GM12878 (cell line): ENCODE data around the gene CNKSR3. TPM values are rescaled to one million over a fixed set of nuclear protein-coding genes. Genes with fewer than 3 reads are reported as not detected.

Experiments used
- ATAC-seq: fragments of 200-7000 bp; cut with Tn5 transposase; 3 replicates; pipeline ENCODE4 v1.9.1; 2020; ENCODE audit warnings: mild to moderate bottlenecking, moderate library complexity
- BruUV-seq: library from RNA; stranded (reverse); fragments of 400-500 nt; replicated peaks from 2 replicates; lab custom pipeline; 2021; lab: Mats Ljungman, UMichigan
- CTCF ChIA-PET: fragments of 300-600 bp; sonication (Branson Sonifier 250); formaldehyde crosslinking; extraction: SDS; loops from one replicate; lab custom pipeline; 2021; ENCODE audit warnings: inconsistent platforms; lab: Yijun Ruan, JAX
- POLR2A ChIA-PET: fragments of 350-600 bp; formaldehyde crosslinking; extraction: SDS; loops from one replicate; lab custom pipeline; 2021; ENCODE audit warnings: inconsistent platforms; lab: Charles Lee
- RAD21 ChIA-PET: fragments of 300-600 bp; sonication (Branson Sonifier 250); formaldehyde crosslinking; loops from one replicate; lab custom pipeline; 2023; ENCODE audit warnings: antibody characterized with exemption; ENCODE audit not compliant: unreplicated experiment; lab: Charles Lee
- SMC1A ChIA-PET: fragments of 300-600 bp; sonication (Branson Sonifier 250); formaldehyde crosslinking; loops from one replicate; lab custom pipeline; 2023; ENCODE audit not compliant: unreplicated experiment, uncharacterized antibody; lab: Charles Lee
- DNase-seq: peaks from one replicate; pipeline ENCODE4 v3.0.0-alpha.2; 2011; ENCODE audit warnings: low read depth, low spot score
- FAIRE-seq: peaks from 3 replicates; lab custom pipeline; 2011; peaks lifted over from hg19 to GRCh38; lab: Jason Lieb, UNC
- H2AFZ ChIP-seq: 2 replicates; pipeline ENCODE4 v1.6.0; 2011; ENCODE audit warnings: low read depth, low read length, control low read depth; ENCODE audit not compliant: control insufficient read depth
- H3K27ac ChIP-seq: 2 replicates; pipeline ENCODE4 v1.5.1; 2011; ENCODE audit warnings: control low read depth; ENCODE audit not compliant: control insufficient read depth, insufficient read depth
- H3K27me3 ChIP-seq, 2 experiments: replicated peaks in 1 of 2; 2 replicates each; pipeline versions ENCODE4 v1.6.0 to v1.6.1; 2011; ENCODE audit warnings: low read length in 1 of 2; ENCODE audit not compliant: control insufficient read depth in 2 of 2, insufficient read depth in 2 of 2
- H3K36me3 ChIP-seq, 2 experiments: 2 replicates each; pipeline ENCODE4 v1.5.1; 2011; ENCODE audit warnings: low read length in 1 of 2; ENCODE audit not compliant: control insufficient read depth in 2 of 2, insufficient read depth in 2 of 2
- H3K4me1 ChIP-seq: 2 replicates; pipeline ENCODE4 v1.6.1; 2011; ENCODE audit warnings: mild to moderate bottlenecking, low read length, moderate library complexity, mixed read lengths; ENCODE audit not compliant: control insufficient read depth, insufficient read depth
- H3K4me2 ChIP-seq: 2 replicates; pipeline ENCODE4 v1.6.0; 2011; ENCODE audit warnings: control low read depth; ENCODE audit not compliant: control insufficient read depth, insufficient read depth
- H3K4me3 ChIP-seq: fragments of 200-600 bp; sonication (generic); 2 replicates; pipeline ENCODE4 v1.5.1; 2016
- H3K79me2 ChIP-seq: 2 replicates; pipeline ENCODE4 v1.6.0; 2011; ENCODE audit warnings: low read length; ENCODE audit not compliant: control insufficient read depth, insufficient read depth
- H3K9ac ChIP-seq: 2 replicates; pipeline ENCODE4 v1.8.0; 2011; ENCODE audit warnings: low read length, control low read depth, mixed read lengths; ENCODE audit not compliant: control insufficient read depth, insufficient read depth
- H3K9me3 ChIP-seq: replicated peaks from 3 replicates; pipeline ENCODE4 v1.5.1; 2011; ENCODE audit warnings: mild to moderate bottlenecking, low read length; ENCODE audit not compliant: control insufficient read depth, insufficient read depth
- H4K20me1 ChIP-seq: 2 replicates; pipeline ENCODE4 v1.6.0; 2011; ENCODE audit not compliant: control insufficient read depth, insufficient read depth
- ATF3 ChIP-seq: IDR thresholded peaks from 2 replicates; pipeline ENCODE4 v1.6.1; 2011; ENCODE audit warnings: low read depth, mild to moderate bottlenecking, low read length, moderate library complexity, borderline replicate concordance; ENCODE audit errors: extremely low read depth
- CEBPB ChIP-seq, 2 experiments: fragments of 150-350 bp in 1 of 2; IDR thresholded peaks; 2 replicates each; pipeline ENCODE4 v1.6.1; 2012 to 2014; ENCODE audit warnings: low read depth in 2 of 2, low read length in 2 of 2, borderline replicate concordance in 1 of 2, inconsistent platforms in 1 of 2
- DPF2 ChIP-seq: fragments of 450-650 bp; IDR thresholded peaks from 2 replicates; pipeline ENCODE4 v1.6.1; 2017; ENCODE audit warnings: mild to moderate bottlenecking
- FOS ChIP-seq: IDR thresholded peaks from 3 replicates; pipeline ENCODE4 v1.6.1; 2011; ENCODE audit warnings: borderline replicate concordance; ENCODE audit not compliant: insufficient read length; ENCODE audit errors: extremely low read depth
- HDAC6 ChIP-seq: fragments of 200-600 bp; sonication (generic); IDR thresholded peaks from one replicate; pipeline ENCODE4 v1.8.0; 2017; ENCODE audit warnings: antibody characterized with exemption; ENCODE audit not compliant: unreplicated experiment
- HDGF ChIP-seq: fragments of 450-650 bp; IDR thresholded peaks from 2 replicates; pipeline ENCODE4 v1.6.1; 2016; ENCODE audit warnings: antibody characterized with exemption
- KLF5 ChIP-seq: fragments of 450-650 bp; IDR thresholded peaks from 2 replicates; pipeline ENCODE4 v1.6.1; 2014; ENCODE audit warnings: mild to moderate bottlenecking; ENCODE audit not compliant: partially characterized antibody
- MEF2A ChIP-seq: IDR thresholded peaks from 2 replicates; pipeline ENCODE4 v1.6.1; 2011; ENCODE audit warnings: low read depth, mild to moderate bottlenecking, low read length, moderate library complexity; ENCODE audit not compliant: insufficient read depth
- MXI1 ChIP-seq: fragments of 150-350 bp; IDR thresholded peaks from 2 replicates; pipeline ENCODE4 v1.6.1; 2011; ENCODE audit warnings: low read depth, mild to moderate bottlenecking, inconsistent platforms, low read length, improper control_type of control experiment
- POLR2AphosphoS2 ChIP-seq: IDR thresholded peaks from 2 replicates; pipeline ENCODE4 v1.6.1; 2011; ENCODE audit warnings: low read depth, mild to moderate bottlenecking, low read length, improper control_type of control experiment, moderate library complexity
- RUNX3 ChIP-seq: IDR thresholded peaks from 2 replicates; pipeline ENCODE4 v1.6.1; 2012; ENCODE audit warnings: low read length, inconsistent platforms
- SIX5 ChIP-seq: IDR thresholded peaks from 2 replicates; pipeline ENCODE4 v1.6.1; 2011; ENCODE audit warnings: mild to moderate bottlenecking, low read depth, low read length, moderate library complexity; ENCODE audit not compliant: severe bottlenecking
- SMARCA5 ChIP-seq: fragments of 450-650 bp; IDR thresholded peaks from 2 replicates; pipeline ENCODE4 v1.6.1; 2017; ENCODE audit warnings: mild to moderate bottlenecking
- TARDBP ChIP-seq: IDR thresholded peaks from 2 replicates; pipeline ENCODE4 v1.6.1; 2016; ENCODE audit warnings: borderline replicate concordance
- TCF7 ChIP-seq: IDR thresholded peaks from 2 replicates; pipeline ENCODE4 v1.6.1; 2014; ENCODE audit warnings: antibody characterized with exemption, borderline replicate concordance
- ZBED1 ChIP-seq: IDR thresholded peaks from 2 replicates; pipeline ENCODE4 v1.6.1; 2016; ENCODE audit warnings: borderline replicate concordance
- ZNF384 ChIP-seq: IDR thresholded peaks from 2 replicates; pipeline ENCODE4 v1.6.1; 2012; ENCODE audit warnings: low read depth, mild to moderate bottlenecking, low read length, improper control_type of control experiment, borderline replicate concordance
- ZSCAN29 ChIP-seq: fragments of 450-650 bp; IDR thresholded peaks from 2 replicates; pipeline ENCODE4 v1.6.1; 2017; ENCODE audit warnings: mild to moderate bottlenecking, moderate library complexity
- WGBS: methylation state at CpG from one replicate; pipeline ENCODE4 v1.1.6; 2016; ENCODE audit warnings: low lambda C conversion rate; ENCODE audit not compliant: insufficient replicate concordance, insufficient coverage; ENCODE audit errors: missing lambda C conversion rate; 5-methylcytosine and 5-hydroxymethylcytosine counted together
- in situ Hi-C: fragments of 300-500 bp; cut with MboI; formaldehyde crosslinking; loops from 9 replicates; pipeline ENCODE4 v1.14.3; 2018; ENCODE audit warnings: mixed read lengths
- intact Hi-C: fragments of 100-400 bp; cut with micrococcal nuclease; formaldehyde crosslinking; loops from one replicate; pipeline ENCODE4 v1.14.2; 2022; ENCODE audit not compliant: unreplicated experiment
- polyA plus RNA-seq, 11 experiments: library from polyadenylated mRNA; depleted of rRNA in 4 of 11; unstranded in 6 of 11; stranded (reverse) in 5 of 11; fragments of >200 nt; fragmentation: Nextera tagmentation in 4 of 11; fragmentation: Illumina TruSeq in 1 of 11; extraction: Ambion mirVana in 4 of 11; extraction: Trizol in 1 of 11; gene quantifications; 1 replicate in 1 of 11; 2 replicates in 10 of 11; pipeline versions ENCODE4 v1.2.1 to v1.2.3, GENCODE V29; 2011 to 2016; ENCODE audit warnings: inconsistent platforms in 2 of 11, missing spikeins in 2 of 11, low read depth in 1 of 11
- total RNA-seq, 4 experiments: library from RNA; depleted of rRNA in 3 of 4; stranded (reverse); fragments of >200 nt in 3 of 4; fragmentation: Illumina TruSeq in 1 of 4; extraction: Trizol in 1 of 4; gene quantifications; 2 replicates each; pipeline versions ENCODE4 v1.2.1 to v1.2.3, GENCODE V29; 2013 to 2021
- TF ChIP-seq, protein P1 (sequence below): fragments of 450-650 bp; IDR thresholded peaks from 2 replicates; pipeline ENCODE4 v1.6.1; 2018; ENCODE audit warnings: mild to moderate bottlenecking, low read depth, moderate library complexity; ENCODE audit not compliant: partially characterized antibody

CNKSR3 gene
- total and polyA plus RNA-seq, 10 of the 15 experiments (the other 5 are each of a cell fraction or from before 2014, with no cell fraction given): under 0.01 to 0.48 (median 0.12) TPM; not detected in 2

GRCh38 chr6:154469306-154469935 is 41.1 kb downstream of the CNKSR3 start:
- FAIRE-seq: no peak
- 52% methylated on average over 4 of the region's 4 CpGs for WGBS
- Histone ChIP-seq H3K79me2 (no peaks in the 10 kb centered on the region), H2AFZ (no peak overlapping the region), H3K9ac (no peak overlapping the region), H3K4me3 (no peak overlapping the region), H4K20me1 (no peaks in the 10 kb centered on the region), H3K36me3 (no peaks in the 10 kb centered on the region), H3K9me3 (peaks cover 3% of the 10 kb centered on the region; the same call in 2 of the 3 replicates), H3K4me1 (no peaks in the 10 kb centered on the region), H3K27ac (no peak overlapping the region), H3K27me3 (no peaks in the 10 kb centered on the region), H3K4me2 (no peak overlapping the region)
- ChIA-PET POLR2A (no interaction called here), CTCF (no interaction called here), RAD21 (no interaction called here), SMC1A (interaction anchor here (0.6 kb wide), 1 partner anchor 453 kb away, joined by 3 read pairs; no protein-coding TSS in a partner anchor)
- DNase-seq: no peak
- BruUV-seq: no TSS peak
- ATAC-seq: no peak
- intact Hi-C loops: no loop called here
- in situ Hi-C loops: no loop called here
- TF ChIP-seq DPF2 (no peak), HDAC6 (no peak), KLF5 (no peak), TARDBP (no peak), HDGF (no peak), ZSCAN29 (no peak), ATF3 (no peak), CEBPB (IDR thresholded peaks at IDR 0.05; ENCODE audit: borderline replicate concordance in 1 of 2, low read depth in 2 of 2, low read length in 2 of 2) (no peak), POLR2AphosphoS2 (no peak), TCF7 (no peak), FOS (no peak), SMARCA5 (no peak), MXI1 (no peak), MEF2A (no peak), RUNX3 (no peak), ZNF384 (no peak), SIX5 (no peak), ZBED1 (no peak)
- TF ChIP-seq, protein P1, sequence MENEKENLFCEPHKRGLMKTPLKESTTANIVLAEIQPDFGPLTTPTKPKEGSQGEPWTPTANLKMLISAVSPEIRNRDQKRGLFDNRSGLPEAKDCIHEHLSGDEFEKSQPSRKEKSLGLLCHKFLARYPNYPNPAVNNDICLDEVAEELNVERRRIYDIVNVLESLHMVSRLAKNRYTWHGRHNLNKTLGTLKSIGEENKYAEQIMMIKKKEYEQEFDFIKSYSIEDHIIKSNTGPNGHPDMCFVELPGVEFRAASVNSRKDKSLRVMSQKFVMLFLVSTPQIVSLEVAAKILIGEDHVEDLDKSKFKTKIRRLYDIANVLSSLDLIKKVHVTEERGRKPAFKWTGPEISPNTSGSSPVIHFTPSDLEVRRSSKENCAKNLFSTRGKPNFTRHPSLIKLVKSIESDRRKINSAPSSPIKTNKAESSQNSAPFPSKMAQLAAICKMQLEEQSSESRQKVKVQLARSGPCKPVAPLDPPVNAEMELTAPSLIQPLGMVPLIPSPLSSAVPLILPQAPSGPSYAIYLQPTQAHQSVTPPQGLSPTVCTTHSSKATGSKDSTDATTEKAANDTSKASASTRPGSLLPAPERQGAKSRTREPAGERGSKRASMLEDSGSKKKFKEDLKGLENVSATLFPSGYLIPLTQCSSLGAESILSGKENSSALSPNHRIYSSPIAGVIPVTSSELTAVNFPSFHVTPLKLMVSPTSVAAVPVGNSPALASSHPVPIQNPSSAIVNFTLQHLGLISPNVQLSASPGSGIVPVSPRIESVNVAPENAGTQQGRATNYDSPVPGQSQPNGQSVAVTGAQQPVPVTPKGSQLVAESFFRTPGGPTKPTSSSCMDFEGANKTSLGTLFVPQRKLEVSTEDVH: no peak
